GM12874 (cell line): ENCODE data around the gene B9D1.

Experiments
- CTCF ChIP-seq: IDR thresholded peaks from 2 replicates; pipeline ENCODE4 v1.5.1; 2011; ENCODE audit warnings: low read depth, mild to moderate bottlenecking, control low read depth, low read length, moderate library complexity; ENCODE audit not compliant: insufficient read depth

The B9D1 gene

GRCh38 chr17:19325542-19325941 lies 37.0 kb downstream of the B9D1 start:
- TF ChIP-seq CTCF: no peak

DNA sequence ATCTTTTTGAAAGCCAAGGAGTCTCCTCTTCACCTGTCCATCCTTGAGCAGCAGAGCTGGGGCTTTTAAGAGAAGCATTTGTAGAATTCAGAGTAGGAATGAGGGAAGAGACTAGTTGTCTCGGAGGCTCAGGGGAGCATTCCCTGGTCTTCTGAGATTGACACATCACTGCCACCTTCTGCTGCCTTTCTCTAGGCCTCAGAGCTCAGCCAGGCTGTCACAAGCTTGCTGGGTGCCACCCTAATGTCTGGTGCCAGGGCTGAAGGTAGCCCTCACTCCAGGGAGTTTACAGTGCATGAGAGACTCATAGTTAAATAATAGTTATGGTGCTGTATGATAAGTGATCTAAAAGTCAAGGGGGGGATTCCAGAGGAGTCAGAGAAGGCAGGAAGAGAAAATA lies 39.7 kb downstream of the B9D1 start:
- TF ChIP-seq CTCF: no peak

GRCh38 chr17:19322129-19322505 lies 40.4 kb downstream of the B9D1 start:
- TF ChIP-seq CTCF: no peak

- peak; percentile 7; the same call in 1 of the 2 replicates for TF ChIP-seq CTCF
These were observed 40.9 kb downstream of the B9D1 start for GRCh38 chr17:19321481-19322128.

GRCh38 chr17:19320876-19321275 lies 41.6 kb downstream of the B9D1 start:
- no peak for TF ChIP-seq CTCF

GRCh38 chr17:19319771-19320505 lies 42.6 kb downstream of the B9D1 start:
- TF ChIP-seq CTCF: no peak

- TF ChIP-seq CTCF: no peak
These were observed 43.9 kb downstream of the B9D1 start for GRCh38 chr17:19318611-19319010.
